T-helper 2 cell treated with Interferon-gamma antibody and Interleukin-4, amounts not matched to agents 5 μg/mL and 100 μg/mL, for 36 hours (primary cell): Measurements from ENCODE around the gene GALK1.
"Not testable (repeated sequence)": the region's sequence is repeated elsewhere in the genome, so short reads cannot be mapped to it uniquely, and the experiment has no call there.

Experiments used
- DNase-seq: peaks from one replicate; pipeline ENCODE4 v3.0.0; 2021; ENCODE audit warnings: low spot score
- H3K27ac Mint-ChIP-seq: one replicate; pipeline ENCODE4 v1.8.0; 2021; ENCODE audit warnings: mild to moderate bottlenecking, mixed read lengths
- H3K27me3 Mint-ChIP-seq: one replicate; pipeline ENCODE4 v1.8.0; 2021; ENCODE audit warnings: low read depth, mixed read lengths
- H3K36me3 Mint-ChIP-seq: one replicate; pipeline ENCODE4 v1.8.0; 2021; ENCODE audit warnings: low read depth, mixed read lengths
- H3K4me1 Mint-ChIP-seq: one replicate; pipeline ENCODE4 v1.8.0; 2021; ENCODE audit warnings: low read depth, mixed read lengths
- H3K4me3 Mint-ChIP-seq: one replicate; pipeline ENCODE4 v1.8.0; 2022; ENCODE audit warnings: mild to moderate bottlenecking, moderate library complexity, mixed read lengths
- H3K9me3 Mint-ChIP-seq: one replicate; pipeline ENCODE4 v1.8.0; 2021; ENCODE audit warnings: mixed read lengths

GALK1 gene

DNA sequence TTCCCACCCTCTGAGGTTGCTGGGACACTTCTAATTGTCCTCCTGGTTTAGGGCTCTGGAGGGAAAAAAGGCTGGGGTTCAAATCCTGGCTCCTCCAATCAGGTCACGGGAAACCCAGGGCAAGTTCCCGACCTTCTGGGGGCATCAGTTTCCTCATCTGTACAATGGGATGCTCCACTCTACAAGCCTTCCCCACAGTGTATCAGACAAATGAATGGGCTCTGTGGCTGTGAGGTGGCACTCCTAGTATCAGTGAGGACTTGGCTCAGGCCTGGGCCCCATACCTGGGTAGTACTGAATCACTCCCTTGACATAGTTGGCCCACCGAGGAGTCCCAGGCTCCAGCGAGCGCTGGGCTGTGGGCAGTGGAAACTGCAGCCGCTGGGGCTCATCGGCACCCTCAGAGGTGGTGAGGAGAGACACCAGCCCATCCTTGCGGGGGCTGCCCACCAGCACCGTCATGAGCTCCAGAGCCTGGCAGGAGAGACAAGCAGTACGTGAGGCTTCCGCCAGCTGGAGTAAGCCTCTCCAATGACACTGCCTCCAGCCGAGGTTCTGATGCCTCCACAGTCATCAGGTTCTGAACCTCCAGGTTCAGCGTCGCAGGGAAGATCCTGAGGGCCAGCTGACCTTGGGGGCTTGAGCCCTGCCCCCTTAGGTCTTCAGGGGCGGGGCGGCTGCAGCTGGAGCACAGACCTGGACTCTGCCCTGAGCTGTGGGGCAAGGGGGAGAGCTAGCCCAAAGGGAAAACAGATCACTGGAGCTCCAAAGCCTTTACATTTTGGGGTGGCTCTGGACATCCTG is 1.2 kb downstream of the GALK1 start:
- H3K9me3 Mint-ChIP-seq = no peaks in the 10 kb centered on the region
- peak overlapping the region; percentile 70 for H3K27ac Mint-ChIP-seq
- H3K4me3 Mint-ChIP-seq = peak overlapping the region; percentile 81
- H3K4me1 Mint-ChIP-seq = peaks cover 5% of the 10 kb centered on the region
- H3K36me3 Mint-ChIP-seq = no peaks in the 10 kb centered on the region
- no peak for DNase-seq
- H3K27me3 Mint-ChIP-seq = no peaks in the 10 kb centered on the region

DNA sequence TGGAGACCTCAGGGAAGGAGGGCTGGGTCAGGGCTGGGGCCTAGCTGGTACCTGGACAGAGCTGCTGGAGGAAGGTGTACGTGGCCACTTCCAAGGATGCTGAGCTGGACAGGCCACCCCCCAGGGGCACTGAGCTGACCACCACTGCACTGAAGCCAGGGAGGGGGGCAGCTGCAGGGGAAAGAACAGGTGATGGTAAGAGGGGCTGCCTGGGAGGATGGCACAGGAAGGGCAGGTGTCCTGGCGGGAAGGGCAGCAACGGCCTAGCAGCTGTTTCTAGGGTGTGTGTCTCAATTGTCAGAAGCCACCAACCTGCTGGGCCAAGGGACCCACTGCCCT is 1.8 kb downstream of the GALK1 start:
- peak overlapping the region; percentile 52 for H3K4me3 Mint-ChIP-seq
- DNase-seq = no peak
- H3K27me3 Mint-ChIP-seq = no peaks in the 10 kb centered on the region
- H3K36me3 Mint-ChIP-seq = no peaks in the 10 kb centered on the region
- H3K27ac Mint-ChIP-seq = peak overlapping the region; percentile 10
- H3K9me3 Mint-ChIP-seq = no peaks in the 10 kb centered on the region
- H3K4me1 Mint-ChIP-seq = peaks cover 5% of the 10 kb centered on the region

DNA sequence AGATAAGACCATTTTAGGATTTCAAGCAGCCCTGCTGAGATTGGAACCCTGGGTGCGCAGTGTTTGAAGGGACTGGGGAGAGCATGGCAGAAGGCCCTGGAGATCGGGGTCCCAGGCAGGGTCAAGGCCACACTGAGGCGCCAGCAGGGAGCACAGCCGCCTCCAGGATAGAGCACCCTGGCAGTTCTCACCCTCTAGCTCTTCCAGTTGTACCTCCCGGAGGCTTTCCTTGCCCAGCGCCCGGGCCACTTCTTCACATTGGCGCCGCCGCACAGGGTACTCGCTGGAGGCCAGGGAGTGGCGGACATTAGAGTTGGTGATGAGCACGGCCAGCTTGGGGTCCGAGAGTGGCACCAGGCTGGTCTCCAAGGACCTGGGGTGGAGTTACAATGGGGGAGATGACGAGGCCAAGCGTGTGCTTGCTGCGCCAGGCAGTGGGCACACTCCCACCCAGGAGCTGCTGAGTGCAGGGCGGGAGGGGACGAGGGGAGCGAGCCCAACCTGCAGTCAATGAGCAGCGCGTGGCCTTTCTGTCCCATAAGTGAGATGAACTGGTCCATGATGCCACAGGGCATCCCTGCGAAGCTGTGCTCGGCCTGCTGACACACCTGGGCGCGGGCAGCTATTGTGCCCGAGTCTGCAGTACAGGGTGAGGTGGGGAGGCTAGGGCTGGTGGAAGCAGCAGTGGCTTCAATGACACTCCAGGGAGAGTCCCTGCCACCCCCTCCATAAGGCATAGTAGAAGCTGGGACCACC is 2.3 kb downstream of the GALK1 start:
- Mint-ChIP-seq H3K4me1 (peaks cover 5% of the 10 kb centered on the region), H3K4me3 (peak overlapping the region; percentile 52), H3K36me3 (no peaks in the 10 kb centered on the region), H3K9me3 (no peaks in the 10 kb centered on the region), H3K27ac (peak overlapping the region; percentile 10), H3K27me3 (no peaks in the 10 kb centered on the region)
- DNase-seq = no peak

DNA sequence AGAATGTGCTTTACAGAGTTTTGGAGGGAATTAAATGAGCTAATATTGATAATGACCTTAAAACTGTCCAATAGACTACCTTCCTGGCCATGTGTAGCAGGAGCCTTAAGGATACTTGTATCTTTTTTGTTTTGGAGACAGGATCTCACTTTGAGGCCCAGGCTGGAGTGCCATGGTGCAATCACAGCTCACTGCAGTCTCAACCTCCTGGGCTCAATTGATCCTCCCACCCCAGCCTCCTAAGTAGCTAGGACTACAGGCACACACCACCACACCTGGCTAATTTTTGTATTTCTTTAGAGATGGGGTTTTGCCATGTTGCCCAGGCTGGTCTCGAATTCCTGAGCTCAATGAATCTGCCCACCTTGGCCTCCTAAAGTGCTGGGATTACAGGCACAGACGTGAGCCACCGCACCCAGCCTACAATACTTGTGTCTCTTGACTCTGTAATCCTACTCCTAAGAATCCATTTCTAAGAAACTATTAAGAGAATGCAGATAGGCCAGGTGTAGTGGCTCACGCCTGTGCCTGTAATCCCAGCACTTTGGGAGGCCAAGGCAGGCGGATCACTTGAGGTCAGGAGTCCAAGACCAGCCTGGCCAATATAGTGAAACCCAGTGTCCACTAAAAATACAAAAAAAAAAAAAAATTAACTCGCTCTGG is 4.9 kb downstream of the GALK1 start:
- H3K27ac Mint-ChIP-seq, H3K27me3 Mint-ChIP-seq: not testable (repeated sequence)

DNA sequence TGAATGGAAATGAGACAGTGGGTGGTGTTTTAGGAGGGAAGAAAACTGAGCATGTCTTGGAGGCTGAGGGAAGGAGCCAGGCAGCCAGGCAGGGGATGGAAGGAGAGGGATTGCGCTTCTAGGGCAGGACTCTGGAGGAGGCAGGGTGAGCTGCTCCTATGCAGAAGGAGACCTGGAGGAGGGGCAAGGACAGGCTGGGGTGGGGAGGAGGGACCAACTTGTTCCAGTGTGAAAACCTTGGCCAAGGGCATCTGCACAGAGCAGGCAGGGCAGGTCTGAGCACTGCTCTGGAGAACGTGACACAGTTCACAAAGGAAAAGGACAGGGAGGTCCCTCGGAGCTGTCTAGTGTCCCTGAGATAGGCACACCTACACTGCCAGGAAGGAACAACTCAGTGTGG is 5.5 kb downstream of the GALK1 start:
- no peak overlapping the region for H3K4me3 Mint-ChIP-seq
- no peak overlapping the region for H3K27ac Mint-ChIP-seq
- no peaks in the 10 kb centered on the region for H3K27me3 Mint-ChIP-seq

More for the DNA sequence above, 4.9 kb downstream of the GALK1 start:
- DNase-seq, H3K4me3 Mint-ChIP-seq, H3K4me1 Mint-ChIP-seq, H3K36me3 Mint-ChIP-seq, H3K9me3 Mint-ChIP-seq: not testable (repeated sequence)

DNA sequence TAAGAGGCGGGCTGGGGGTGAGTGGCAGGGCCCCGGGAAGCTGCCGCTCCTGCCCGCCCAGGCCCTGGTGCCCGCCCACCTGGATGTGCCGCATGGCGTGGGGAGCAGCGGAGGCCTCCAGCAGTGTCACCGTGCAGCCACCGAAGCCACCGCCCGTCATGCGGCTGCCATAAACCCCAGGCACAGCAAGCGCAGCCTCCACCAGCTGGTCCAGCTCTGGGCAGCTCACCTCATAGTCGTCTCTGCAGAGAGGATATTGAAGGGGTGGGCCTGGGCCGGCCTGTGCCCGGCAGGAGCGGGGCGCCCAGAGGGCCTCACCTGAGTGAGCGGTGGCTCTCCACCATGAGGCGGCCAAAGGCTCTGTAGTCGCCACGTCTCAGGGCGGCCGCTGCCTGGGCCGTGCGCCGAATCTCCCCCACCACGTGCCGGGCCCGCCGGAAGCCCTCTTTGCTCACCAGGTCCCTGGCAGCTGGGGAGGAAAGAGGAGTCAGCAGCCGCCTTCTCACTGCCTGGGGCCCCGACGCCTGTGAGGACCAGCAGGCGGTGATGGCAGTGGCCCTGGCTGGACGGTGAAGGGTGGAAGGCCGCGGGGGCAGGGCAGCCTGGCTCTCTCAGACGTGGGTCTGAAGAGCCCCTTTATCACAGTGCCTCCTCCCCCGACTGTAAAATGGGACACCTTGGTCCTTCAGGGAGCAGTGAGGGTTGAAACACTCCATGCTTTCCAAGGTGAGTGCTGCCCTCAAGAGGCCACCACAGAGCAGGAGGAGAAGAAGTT is 6.7 kb downstream of the GALK1 start:
- no peak overlapping the region for H3K27ac Mint-ChIP-seq
- no peaks in the 10 kb centered on the region for H3K27me3 Mint-ChIP-seq
- no peaks in the 10 kb centered on the region for H3K36me3 Mint-ChIP-seq
- no peak for DNase-seq
- peaks cover 5% of the 10 kb centered on the region for H3K4me1 Mint-ChIP-seq
- no peak overlapping the region for H3K4me3 Mint-ChIP-seq
- no peaks in the 10 kb centered on the region for H3K9me3 Mint-ChIP-seq

More for the DNA sequence above, 5.5 kb downstream of the GALK1 start:
- H3K4me1 Mint-ChIP-seq = peaks cover 9% of the 10 kb centered on the region
- no peaks in the 10 kb centered on the region for H3K9me3 Mint-ChIP-seq
- no peak for DNase-seq
- no peaks in the 10 kb centered on the region for H3K36me3 Mint-ChIP-seq

DNA sequence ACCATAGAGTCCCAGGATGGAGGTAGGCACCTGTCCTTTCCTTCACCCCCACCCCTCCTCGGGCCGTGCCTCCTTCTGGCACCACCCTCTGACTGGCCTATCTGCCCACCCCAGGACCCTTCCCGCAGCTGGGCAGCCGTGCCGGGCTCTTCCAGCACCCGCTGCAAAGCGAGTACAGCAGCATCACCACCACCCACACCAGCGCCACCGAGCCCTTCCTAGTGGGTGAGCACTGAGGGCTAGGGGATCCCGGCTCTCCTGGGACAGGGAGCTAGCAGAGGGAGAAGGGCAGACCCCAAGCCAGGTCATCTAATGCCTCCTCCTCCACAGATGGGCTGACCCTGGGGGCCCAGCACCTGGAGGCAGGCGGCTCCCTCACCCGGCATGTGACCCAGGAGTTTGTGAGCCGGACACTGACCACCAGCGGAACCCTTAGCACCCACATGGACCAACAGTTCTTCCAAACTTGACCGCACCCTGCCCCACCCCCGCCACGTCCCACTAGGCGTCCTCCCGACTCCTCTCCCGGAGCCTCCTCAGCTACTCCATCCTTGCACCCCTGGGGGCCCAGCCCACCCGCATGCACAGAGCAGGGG is 7.8 kb downstream of the GALK1 start:
- no peak overlapping the region for H3K27ac Mint-ChIP-seq
- peaks cover 9% of the 10 kb centered on the region for H3K4me1 Mint-ChIP-seq
- H3K27me3 Mint-ChIP-seq = no peaks in the 10 kb centered on the region
- H3K9me3 Mint-ChIP-seq = no peaks in the 10 kb centered on the region
- no peaks in the 10 kb centered on the region for H3K36me3 Mint-ChIP-seq
- DNase-seq = no peak
- H3K4me3 Mint-ChIP-seq = no peak overlapping the region

DNA sequence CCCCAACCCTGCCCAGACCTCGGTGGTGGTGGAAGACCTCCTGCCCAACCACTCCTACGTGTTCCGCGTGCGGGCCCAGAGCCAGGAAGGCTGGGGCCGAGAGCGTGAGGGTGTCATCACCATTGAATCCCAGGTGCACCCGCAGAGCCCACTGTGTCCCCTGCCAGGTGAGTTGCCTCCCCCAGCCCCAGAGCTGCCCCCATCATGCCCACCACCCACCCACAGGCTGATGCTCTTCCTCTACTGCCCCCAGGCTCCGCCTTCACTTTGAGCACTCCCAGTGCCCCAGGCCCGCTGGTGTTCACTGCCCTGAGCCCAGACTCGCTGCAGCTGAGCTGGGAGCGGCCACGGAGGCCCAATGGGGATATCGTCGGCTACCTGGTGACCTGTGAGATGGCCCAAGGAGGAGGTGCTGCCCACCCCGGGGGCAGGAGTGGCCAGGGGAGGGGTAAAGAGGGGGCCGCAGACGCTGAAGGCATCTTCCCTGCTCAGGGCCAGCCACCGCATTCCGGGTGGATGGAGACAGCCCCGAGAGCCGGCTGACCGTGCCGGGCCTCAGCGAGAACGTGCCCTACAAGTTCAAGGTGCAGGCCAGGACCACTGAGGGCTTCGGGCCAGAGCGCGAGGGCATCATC is 8.4 kb downstream of the GALK1 start:
- DNase-seq = no peak
- H3K36me3 Mint-ChIP-seq = no peaks in the 10 kb centered on the region
- no peaks in the 10 kb centered on the region for H3K27me3 Mint-ChIP-seq
- peaks cover 9% of the 10 kb centered on the region for H3K4me1 Mint-ChIP-seq
- no peak overlapping the region for H3K4me3 Mint-ChIP-seq
- H3K27ac Mint-ChIP-seq = no peak overlapping the region
- no peaks in the 10 kb centered on the region for H3K9me3 Mint-ChIP-seq

DNA sequence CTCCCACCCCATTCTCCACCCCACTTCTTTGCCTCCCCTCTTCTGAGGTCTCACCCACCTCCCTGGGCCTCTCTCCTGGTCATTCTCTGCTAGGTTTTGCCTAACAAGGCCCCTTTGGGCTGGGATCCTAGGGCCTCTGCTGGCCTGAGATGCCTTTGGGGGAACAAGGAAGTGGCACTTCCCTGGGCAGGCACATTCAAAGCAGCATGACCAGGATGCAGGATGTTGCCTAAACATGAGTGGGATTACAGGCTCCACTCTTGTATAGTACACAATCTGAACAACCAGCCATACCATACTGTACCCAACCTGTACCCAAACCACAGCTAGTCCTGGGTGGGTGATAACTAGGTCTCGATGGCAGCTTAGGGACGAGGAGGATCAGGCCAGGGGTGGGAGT is 9.0 kb downstream of the GALK1 start:
- Mint-ChIP-seq H3K27ac (no peak overlapping the region), H3K4me3 (no peak overlapping the region), H3K36me3 (no peaks in the 10 kb centered on the region), H3K9me3 (no peaks in the 10 kb centered on the region), H3K4me1 (peaks cover 9% of the 10 kb centered on the region), H3K27me3 (no peaks in the 10 kb centered on the region)
- DNase-seq = no peak

DNA sequence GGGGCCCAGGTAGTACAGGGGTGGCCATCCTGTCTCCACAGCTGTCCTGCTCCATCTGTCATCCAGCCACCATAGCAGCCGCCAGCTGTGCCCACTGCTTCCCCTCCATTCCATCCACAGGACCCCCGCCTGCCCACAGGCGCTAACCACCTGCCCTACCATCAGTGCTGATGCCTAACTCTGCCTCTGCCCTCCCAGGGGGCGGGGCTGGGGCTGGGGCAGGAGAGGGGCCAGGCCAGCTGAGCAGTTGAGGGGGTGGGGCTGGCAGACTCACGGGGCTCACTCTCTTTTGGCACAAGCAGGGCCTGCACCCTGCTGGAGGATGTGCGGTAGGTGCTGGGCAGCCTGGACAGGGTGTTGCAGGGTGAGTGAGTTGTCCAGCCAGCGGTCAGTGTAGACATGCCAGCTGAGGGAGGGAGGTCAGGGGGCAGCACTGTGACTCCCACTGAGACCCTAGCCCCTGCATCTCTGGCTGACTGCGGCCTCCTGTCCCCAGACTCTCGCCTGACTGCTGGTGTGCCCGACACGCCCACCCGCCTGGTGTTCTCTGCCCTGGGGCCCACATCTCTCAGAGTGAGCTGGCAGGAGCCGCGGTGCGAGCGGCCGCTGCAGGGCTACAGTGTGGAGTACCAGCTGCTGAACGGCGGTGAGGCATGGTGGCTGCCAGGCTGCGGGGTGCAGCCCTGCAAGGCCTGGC is 9.6 kb downstream of the GALK1 start:
- H3K9me3 Mint-ChIP-seq = no peaks in the 10 kb centered on the region
- no peak for DNase-seq
- H3K4me1 Mint-ChIP-seq = peaks cover 9% of the 10 kb centered on the region
- H3K36me3 Mint-ChIP-seq = no peaks in the 10 kb centered on the region
- H3K4me3 Mint-ChIP-seq = peak overlapping the region; percentile 71
- H3K27ac Mint-ChIP-seq = no peak overlapping the region
- H3K27me3 Mint-ChIP-seq = no peaks in the 10 kb centered on the region

DNA sequence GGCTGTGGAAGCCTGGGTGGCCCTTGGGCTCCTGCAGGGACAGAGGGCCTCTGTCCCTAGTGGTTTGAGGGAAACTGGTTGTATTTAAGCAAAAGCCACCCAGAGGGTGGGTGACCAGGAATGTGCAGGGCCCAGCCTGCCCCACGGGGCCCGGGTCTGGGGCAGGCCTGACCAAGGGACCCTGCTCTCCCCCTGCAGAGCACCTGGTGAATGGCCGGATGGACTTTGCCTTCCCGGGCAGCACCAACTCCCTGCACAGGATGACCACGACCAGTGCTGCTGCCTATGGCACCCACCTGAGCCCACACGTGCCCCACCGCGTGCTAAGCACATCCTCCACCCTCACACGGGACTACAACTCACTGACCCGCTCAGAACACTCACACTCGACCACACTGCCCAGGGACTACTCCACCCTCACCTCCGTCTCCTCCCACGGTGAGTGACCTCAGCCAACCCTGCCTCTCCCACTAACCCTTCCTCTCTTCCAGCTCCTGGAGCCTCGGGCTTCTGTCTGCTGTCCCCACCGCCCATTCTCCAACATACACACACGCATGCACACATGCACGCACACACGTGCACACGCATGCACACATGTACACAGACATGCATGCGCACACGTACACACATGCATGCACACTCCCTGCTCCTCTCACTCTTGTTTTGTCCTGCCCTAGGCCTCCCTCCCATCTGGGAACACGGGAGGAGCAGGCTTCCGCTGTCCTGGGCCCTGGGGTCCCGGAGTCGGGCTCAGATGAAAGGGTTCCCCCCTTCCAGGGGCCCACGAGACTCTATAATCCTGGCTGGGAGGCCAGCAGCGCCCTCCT is 10.4 kb downstream of the GALK1 start:
- Mint-ChIP-seq H3K27ac (peak overlapping the region; percentile 27), H3K4me1 (peaks cover 14% of the 10 kb centered on the region), H3K9me3 (no peaks in the 10 kb centered on the region), H3K4me3 (peak overlapping the region; percentile 71), H3K36me3 (no peaks in the 10 kb centered on the region), H3K27me3 (no peaks in the 10 kb centered on the region)
- no peak for DNase-seq
